ENCODE data around the gene HIPK2.

The HIPK2 gene

DNA sequence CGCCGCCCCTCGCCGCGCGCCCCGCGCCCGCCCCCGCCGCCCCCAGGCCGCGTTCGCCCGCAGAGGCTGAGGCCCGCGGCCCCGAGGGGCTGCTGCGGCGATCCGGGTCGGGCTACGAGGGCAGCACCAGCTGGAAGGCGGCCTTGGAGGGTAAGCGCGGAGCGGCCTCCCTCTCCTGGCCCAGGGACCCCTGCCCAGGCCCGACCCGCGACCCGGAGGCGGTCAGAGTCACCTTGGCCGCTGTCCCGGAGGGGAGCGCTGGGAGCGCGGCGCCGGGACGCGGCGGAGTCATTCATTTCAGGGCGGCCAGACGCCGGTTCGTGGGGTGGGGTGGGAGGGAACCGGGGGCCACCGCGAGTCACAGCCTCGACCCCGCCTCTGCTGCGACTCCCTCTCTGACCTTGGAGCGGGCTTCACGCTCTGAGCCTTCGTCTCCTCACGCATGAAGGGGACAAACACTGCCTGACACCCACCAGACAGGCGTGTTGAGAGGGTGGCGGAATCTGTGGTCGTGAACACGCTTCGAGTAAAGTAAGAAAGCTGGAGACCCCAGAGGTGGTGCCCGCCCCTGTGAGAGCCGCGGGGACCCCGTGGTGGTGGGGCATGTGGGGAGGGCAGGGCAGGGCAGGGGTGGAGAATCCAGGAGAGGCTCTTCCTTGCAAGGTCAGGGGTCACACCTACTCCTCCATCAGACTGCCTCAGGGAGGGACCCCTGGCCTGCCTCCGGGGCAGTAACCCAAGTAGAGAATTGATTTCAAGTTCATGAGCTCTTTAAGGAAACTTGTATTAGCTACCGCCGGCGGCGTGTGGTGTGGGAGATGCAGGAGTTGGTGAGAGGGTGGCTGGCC lies 253.6 kb downstream of the HIPK2 start:
- no peak for DNase-seq

DNA sequence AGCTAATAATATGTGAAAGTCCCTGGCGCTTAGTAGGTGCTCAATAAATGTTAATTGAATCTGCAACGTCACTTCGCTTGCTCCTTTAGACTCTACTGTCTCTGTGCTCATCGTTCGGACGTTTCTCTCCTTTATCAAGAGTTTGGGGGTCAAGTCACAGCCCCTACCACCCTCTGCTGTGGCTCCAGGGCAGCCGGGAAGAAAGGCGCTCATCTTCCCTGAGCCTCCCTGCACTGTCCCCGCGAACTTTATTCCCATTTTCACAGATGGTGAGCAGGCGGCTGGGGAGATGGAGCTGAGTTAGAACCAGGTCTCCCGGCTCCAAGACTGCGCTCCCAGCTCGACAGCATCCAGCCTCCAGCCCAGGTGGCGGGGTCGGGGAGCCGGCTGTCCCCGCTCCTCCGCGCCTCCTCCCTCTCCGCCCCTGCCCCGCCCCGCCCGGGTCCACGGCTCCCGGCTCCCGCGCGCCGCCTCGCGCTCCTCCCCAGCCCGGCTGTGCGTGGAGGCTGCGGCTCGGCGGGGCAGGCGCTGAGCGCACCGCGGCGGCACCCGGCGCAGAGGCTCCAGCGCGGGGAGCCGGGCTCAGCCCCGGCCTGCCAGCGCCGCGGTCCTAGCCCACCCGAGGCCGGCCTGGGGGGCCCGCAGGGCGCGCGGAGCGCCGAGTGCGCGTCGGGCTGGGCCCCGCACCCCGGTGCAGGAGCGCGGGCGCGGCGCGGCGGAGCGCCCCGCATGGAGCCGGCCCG lies 254.4 kb downstream of the HIPK2 start, which contains the start of gene CLEC2L:
Gene CLEC2L, plus strand, starts transcription at position 487 of the 743 bp plus-strand sequence. Its CDS starts 243 bp downstream, at position 730.
- DNase-seq: no peak

DNA sequence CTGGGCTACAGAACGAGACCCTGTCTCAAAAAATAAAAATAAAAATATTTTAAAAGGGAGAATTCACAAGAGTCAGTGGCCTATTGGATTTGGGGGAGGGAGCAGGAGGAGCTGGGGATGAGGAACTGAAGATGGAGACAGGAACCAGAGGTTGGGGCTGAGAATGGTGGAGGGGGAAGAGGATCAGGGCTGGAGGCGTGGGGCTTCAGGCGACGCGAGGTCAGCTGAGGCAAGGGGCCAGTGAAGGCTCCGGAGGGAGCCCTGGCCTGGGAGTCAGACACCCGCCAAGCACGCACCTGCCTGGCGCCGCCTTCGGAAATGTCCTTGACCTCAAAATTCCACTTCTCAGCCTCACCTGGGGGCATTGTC lies 255.0 kb downstream of the HIPK2 start:
- DNase-seq: no peak

DNA sequence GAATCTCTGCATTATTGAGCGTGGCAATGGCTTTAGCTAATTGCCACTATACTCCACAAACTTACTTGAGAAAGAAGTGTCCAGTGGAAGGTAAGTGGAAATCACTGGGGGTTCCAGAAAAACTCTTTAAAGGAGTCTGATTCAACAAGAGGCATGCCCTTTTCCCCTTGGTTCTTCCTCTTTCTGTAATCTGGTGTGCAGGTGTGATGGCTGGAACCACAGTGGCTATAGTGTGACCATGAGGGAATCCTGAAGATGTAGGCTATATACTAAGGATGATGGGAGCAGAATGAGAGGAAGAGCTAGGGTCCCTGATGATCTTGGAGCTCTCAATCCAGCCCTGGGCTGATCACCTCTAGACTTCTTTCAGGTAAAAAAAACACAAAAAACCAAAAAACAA lies 256.4 kb downstream of the HIPK2 start:
- DNase-seq: no peak

DNA sequence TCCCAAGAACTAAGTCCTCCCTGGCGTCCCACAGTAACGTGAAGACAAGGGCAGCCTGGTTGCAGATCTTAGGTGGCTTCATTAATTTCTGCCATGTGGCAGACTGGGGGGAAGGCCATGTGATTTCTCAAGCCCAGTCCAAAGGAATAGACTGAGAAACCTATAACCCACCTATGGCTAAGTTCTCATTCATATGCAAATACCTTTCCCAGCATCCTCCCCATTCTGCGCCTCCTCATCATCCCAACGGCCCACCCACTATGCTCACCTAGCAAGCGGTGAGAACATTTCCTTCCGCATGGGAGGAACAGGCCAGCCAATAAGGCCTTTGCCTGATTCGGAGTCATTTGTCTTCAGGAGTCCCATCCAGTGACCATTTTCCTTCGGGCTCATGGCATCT lies 262.5 kb downstream of the HIPK2 start:
- DNase-seq: no peak

Measured in NCI-H1694 (cell line).